GM12874 (cell line): ENCODE data around the gene ZMYND15.

Experiments
- CTCF ChIP-seq: IDR thresholded peaks from 2 replicates; pipeline ENCODE4 v1.5.1; 2011; ENCODE audit warnings: low read depth, mild to moderate bottlenecking, control low read depth, low read length, moderate library complexity; ENCODE audit not compliant: insufficient read depth

ZMYND15 gene

GRCh38 chr17:4743216-4743615 lies 3.6 kb downstream of the ZMYND15 start:
- no peak for TF ChIP-seq CTCF

GRCh38 chr17:4743898-4744297 lies 4.3 kb downstream of the ZMYND15 start:
- no peak for TF ChIP-seq CTCF

- TF ChIP-seq CTCF: no peak
Observed at GRCh38 chr17:4744999-4745969, 5.7 kb downstream of the ZMYND15 start.

- no peak for TF ChIP-seq CTCF
Observed at GRCh38 chr17:4747847-4748246, 8.2 kb downstream of the ZMYND15 start.

- TF ChIP-seq CTCF: no peak
Observed at GRCh38 chr17:4748686-4749085, 9.1 kb downstream of the ZMYND15 start.

GRCh38 chr17:4750606-4751005 lies 11.0 kb downstream of the ZMYND15 start:
- no peak for TF ChIP-seq CTCF

GRCh38 chr17:4751932-4752331 lies 12.3 kb downstream of the ZMYND15 start:
- TF ChIP-seq CTCF: no peak
